HG03097 (cell line): Measurements from ENCODE around the gene RBL1.
"Not testable (repeated sequence)": the region's sequence is repeated elsewhere in the genome, so short reads cannot be mapped to it uniquely, and the experiment has no call there.

Source experiments
- ATAC-seq: cut with Tn5 transposase; IDR thresholded peaks from one replicate; pipeline ENCODE4 v1.9.1; 2021; ENCODE audit not compliant: unreplicated experiment, low FRiP score

The RBL1 gene

DNA sequence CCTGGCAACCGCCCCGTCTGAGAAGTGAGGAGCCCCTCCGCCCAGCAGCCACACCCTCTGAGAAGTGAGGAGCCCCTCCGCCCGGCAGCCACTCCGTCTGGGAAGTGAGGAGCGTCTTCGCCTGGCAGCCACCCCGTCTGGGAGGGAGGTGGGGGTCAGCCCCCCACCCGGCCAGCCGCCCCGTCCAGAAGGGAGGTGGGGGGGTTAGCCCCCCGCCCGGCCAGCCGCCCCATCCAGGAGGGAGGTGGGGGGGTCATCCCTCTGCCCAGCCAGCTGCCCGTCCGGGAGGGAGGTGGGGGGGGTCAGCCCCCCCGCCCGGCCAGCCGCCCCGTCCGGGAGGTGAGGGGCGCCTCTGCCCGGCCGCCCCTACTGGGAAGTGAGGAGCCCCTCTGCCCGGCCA is 95.6 kb downstream of the RBL1 start:
- ATAC-seq, result not testable (repeated sequence)

DNA sequence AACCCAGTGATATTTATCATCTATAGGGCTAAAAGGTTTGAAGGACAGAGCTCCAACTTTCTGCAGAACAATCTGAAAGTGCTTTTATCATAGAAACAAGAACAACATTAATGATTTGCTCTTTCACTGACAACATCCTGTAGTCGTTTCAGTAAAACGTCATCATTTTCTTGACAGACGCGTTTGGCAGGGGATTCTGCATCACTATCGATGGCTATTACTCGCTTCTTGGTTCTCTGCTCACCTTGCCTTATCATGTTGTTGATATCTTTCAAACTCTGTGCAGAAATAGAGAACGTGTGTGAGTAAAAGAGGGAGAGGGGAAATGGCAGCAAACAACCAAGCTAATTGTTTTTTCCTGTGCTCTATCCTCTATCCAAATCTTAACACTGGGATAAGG is 97.1 kb downstream of the RBL1 start:
- no peak for ATAC-seq

DNA sequence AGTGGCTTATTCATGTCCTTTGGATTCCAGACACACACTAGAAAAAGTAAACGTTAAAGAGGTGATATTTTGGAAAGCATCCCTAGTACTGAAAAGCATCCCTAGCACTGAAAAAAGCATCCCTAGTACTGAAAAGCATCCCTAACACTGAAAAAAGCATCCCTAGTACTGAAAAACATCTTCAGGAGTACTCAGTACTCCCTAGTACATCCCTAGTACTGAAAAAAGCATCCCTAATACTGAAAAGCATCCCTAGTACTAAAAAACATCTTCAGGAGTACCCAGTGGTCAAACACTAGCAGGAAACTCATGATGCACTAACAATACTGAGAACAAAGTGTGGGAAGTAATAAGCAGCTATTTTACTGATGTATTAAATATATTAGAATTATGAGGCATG is 98.7 kb downstream of the RBL1 start:
- no peak for ATAC-seq

DNA sequence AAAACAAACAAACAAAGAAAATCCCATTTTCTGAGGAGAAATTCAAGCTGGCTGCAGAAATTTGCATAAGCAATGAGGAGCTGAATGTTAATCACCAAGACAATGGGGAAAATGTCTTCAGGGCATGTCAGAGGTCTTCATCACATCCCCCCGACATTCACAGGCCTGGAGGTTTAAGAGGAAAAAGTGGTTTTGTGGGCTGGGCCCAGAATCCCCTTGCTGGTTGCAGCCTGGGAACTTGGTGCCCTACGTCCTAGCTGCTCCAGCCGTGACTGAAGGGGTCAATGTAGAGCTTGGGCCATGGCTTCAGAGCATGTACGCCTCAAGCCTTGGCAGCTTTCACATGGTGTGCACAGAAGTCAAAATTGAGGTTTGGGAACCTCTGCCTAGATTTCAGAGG is 101.6 kb downstream of the RBL1 start:
- ATAC-seq, result not testable (repeated sequence)

DNA sequence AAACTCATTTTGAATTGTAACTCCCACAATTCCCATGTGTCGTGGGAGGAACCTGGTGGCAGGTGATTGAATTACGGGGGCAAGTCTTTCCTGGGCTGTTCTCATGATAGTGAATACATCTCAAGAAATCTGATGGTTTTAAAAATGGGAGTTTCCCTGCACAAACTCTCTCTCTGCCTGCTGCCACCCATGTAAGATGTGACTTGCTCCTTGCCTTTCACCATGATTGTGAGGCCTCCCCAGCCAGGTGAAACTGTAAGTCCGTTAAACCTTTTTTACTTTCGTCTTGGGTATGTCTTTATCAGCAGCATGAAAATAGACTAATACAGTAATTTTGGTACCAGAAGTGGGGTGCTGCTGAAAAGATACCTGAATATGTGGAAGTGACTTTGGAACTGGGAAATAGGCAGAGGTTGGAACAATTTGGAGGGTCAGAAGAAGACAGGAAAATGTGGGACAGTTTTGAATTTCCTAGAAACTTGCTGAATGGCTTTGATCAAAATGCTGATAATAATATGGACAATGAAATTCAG is 102.9 kb downstream of the RBL1 start:
- no peak for ATAC-seq

DNA sequence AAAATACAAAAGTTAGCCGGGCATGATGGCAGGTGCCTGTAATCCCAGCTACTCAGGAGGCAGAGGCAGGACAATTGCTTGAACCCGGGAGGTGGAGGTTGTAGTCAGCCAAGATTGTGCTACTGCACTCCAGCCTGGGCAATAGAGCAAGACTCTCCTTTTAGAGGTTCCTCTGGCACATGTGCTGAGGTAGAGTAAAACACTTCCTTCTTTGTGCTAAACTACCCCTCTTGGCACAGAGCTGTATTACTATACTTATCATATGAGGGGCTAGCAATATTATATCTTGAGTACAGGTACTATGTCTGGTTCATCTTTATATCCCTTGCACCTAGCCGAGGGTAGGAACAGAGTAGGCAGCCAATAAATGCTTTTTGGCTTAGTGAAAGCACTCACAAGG is 104.1 kb downstream of the RBL1 start:
- no peak for ATAC-seq

DNA sequence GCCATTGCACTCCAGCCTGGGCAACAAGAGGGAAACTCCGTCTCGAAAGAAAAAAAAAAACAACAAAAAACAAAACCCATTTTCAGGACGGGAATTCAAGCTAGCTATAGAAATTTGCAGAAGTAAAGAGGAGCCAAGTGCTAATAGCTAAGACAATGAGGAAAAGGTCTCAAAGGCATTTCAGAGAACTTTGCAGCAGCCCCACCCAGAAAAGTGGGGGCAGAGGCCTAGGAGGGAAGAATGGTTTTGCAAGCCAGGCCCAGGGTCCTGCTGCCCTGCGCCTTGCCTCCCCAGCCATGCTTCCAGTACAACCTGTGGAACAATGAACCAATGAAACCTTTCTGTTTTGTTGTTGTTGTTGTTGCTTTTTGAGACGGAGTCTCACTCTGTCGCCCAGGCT is 106.0 kb downstream of the RBL1 start:
- no peak for ATAC-seq

DNA sequence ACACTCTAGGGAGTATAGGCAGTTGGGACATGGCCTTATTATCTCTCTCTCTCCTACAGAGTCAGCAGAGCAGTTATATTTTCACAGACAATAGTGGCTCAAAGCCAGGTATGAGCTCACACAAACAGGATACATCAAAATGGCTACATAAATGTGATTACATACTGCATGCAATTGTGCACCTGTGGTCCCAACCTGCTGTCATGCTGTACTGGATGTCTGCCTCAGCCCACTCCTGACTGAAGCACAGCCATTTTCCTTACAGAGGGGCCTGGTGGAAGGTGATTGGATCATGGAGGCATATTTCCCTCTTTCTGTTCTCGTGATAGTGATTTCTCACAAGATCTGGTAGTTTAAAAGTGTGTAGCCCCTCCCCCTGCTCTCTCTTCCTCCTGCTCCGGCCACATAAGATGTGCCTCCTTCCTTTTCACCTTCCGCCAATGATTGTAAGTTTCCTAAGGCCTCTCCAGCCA is 107.3 kb downstream of the RBL1 start:
- no peak for ATAC-seq

DNA sequence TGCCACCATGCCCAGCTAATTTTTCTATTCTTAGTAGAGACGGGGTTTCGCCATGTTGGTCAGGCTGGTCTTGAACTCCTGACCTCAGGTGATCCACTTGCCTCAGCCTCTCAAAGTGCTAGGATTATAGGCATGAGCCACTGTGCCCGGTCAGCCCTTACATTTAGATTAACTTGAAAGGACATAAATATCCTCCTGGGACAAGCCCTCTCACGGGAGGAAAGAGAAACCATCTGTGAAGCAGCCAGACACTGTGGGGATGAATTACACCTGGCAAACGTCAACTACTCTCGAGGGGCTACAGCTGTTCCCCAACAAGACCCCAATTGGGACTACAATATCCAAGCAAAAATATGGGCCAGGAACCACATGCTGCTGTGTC is 111.5 kb downstream of the RBL1 start:
- no peak for ATAC-seq

DNA sequence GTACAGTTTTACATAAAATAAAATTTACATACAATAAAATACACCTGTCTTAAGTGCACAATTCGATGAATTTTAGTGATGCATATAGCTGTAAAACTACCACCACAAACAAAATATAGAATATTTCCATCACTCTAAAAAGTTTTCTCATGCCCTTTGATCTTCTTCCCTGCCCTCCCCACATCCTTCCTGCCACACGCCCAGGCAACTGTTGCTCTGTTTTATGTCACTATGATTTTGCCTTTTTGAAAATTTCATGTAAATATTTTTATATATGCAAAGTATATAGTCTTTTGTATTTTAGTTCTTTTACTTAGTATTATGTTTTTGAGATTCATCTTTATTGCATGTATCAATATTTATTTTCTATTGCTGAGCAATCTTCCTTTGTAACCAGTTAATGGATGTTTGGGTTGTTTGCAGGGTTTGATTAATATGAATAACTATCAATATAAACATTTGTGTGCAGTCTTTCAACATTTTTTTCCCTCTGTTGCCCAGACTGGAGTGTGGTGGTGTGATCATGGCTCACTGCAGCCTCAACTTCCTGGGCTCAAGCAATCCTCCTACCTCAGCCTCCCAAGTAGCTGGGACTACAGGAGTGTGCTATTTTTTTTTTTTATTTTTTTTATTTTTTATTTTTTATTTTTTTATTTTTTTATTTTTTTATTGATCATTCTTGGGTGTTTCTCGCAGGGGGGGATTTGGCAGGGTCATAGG is 120.5 kb downstream of the RBL1 start:
- no peak for ATAC-seq

DNA sequence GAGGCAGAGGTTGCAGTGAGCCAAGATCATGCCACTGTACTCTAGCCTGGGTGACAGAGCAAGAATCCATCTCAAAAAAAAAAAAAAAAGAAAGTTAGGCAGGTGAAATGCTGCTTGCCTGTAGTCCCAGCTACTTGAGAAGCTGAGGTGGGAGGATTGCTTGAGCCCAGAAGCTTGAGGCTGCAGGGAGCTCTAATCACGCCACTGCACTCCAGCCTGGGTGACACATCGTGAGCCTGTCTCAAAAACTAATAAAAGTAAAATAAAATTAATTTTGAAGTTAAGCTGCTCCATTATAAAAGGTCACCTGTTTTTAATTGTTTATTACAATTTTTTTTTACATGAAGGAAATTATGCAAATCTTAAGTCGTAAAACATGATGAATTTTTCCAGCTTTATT is 121.1 kb downstream of the RBL1 start:
- ATAC-seq, result no peak

DNA sequence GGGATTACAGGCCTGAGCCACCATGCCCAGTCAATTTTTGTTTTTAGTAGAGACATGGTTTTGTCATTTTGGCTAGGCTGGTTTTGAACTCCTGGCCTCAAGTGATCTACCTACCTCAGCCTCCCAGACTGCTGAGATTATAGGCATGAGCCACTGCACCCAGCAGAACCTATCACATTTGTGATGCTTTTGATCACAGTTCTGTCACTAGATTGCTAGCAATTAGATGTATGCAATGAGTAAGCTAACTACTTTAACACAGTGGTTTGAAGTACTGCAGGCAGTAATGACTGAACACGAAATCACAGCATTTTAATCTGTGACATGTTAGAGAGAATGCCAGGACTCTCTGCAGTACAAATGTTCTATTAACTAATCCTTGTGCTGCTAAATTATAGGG is 124.7 kb downstream of the RBL1 start:
- ATAC-seq, result no peak

DNA sequence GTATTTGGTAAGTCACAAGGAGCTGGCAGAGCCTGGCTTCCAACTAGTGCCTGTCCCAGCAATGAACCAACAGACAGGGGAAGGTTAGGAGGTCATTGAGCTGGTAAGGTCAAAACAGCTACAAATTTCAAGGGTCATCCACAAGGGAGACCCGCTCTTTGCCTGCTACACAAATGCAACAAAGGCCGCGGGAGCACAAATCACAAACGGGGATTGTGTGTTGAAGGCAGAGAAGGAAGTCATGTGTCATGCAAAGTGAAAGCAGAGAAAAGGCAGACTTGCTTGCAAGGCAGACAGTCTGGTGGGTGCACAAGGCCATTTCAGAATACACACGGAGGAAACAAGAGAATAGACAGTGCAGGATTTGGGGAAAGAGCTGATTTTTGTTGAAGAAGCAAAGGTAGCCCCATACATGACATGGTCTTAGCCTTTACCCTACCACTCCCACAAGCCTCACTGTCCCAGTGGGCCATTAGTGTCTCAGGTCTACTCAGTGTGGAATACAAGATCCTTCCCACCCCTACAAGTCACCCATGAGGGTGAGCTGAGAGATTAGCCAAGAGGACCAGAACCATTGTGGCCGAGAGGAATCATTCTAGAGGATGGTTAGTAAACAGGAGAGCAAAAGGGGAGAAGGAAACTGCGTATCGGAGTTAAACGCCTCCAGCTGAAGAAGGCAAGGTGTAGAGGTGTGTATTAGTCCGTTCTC is 126.2 kb downstream of the RBL1 start:
- no peak for ATAC-seq

DNA sequence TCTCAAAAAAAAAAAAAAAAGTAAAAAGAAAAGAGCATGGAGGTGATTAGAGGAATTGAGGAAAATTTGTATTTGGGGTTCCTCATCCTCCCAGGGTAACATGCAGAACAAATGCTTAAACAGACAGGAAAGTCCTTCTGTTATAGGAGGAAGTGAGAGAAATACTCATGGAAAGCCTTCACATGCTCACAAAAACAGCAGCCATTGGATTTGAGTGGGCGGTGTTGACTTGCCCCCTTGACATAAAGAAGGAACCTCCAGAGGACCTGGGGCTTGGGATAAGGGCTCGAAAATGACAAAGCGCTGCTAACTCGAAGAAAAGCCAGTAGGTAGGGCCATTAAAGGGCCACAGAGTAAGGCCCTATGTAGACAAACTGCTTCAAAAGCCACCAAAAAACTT is 126.7 kb downstream of the RBL1 start:
- no peak for ATAC-seq

DNA sequence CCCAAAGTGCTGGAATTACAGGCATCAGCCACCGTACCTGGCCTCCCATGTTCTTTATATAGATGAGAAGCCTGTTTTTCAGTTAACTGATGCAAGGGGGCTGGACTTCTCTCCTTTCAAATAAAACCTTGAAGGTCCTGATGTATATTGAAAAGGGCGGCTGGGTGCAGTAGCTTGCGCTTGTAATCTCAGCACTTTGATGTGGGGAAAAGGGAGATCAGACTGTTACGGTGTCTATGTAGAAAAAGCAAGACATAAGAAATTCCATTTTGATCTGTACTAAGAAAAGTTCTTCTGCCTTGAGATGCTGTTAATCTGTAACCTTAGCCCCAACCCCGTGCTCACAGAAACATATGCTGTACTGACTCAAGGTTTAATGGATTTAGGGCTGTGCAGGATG is 128.2 kb downstream of the RBL1 start:
- no peak for ATAC-seq

DNA sequence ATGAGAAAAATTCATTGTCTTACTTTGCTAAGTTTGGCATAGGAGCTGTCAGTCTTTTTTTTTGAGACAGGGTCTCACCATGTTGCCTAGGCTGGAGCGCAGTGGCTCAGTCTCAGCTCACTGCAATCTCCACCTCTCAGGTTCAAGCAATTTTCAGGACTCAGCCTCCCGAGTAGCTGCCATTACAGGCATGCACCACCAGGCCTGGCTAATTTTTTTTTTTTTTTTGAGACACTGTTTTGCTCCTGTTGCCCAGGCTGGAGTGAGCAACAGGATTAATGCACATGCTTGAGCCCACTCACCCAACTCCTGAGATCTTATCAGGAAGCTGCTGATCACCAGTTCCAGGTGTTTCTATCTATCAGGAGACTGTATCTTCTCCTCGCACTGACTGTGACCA is 128.8 kb downstream of the RBL1 start:
- not testable (repeated sequence) for ATAC-seq

DNA sequence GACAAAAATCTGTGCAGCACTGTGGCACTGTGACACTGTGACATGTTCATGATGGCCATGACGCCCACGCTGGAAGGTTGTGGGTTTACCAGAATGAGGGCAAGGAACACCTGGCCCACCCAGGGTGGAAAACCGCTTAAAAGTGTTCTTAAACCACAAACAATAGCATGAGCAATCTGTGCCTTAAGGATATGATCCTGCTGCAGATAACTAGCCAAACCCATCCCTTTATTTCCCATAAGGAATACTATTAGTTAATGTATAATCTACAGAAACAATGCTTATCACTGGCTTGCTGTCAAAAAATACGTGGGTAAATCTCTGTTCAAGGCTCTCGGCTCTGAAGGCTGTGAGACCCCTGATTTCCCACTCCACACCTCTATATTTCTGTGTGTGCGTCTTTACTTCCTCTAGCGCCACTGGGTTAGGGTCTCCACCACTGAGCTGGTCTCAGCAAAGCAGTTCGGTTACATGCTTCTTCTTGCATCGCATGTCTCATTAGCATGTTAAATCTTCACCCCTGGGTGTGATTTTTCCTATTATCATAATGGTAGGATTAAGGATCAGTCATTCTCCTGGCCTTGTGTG is 133.3 kb downstream of the RBL1 start:
- not testable (repeated sequence) for ATAC-seq

DNA sequence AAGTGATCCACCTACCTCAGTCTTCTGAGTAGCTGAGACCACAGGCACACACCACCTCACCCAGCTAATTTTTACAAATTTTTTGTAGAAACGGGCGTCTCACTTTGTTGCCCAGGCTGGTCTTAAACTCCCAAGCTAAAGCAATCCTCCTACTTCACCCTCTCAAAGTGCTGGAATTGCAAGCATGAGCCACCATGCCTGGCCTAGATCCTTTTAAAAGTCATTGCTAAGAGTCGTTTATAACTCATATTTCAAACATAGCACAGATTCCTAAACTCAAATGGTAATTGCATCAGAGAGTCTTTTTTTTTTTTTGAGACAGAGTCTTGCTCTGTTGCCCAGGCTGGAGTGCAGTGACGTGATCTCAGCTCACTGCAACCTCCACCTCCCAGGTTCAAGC is 136.6 kb downstream of the RBL1 start:
- ATAC-seq, result no peak

DNA sequence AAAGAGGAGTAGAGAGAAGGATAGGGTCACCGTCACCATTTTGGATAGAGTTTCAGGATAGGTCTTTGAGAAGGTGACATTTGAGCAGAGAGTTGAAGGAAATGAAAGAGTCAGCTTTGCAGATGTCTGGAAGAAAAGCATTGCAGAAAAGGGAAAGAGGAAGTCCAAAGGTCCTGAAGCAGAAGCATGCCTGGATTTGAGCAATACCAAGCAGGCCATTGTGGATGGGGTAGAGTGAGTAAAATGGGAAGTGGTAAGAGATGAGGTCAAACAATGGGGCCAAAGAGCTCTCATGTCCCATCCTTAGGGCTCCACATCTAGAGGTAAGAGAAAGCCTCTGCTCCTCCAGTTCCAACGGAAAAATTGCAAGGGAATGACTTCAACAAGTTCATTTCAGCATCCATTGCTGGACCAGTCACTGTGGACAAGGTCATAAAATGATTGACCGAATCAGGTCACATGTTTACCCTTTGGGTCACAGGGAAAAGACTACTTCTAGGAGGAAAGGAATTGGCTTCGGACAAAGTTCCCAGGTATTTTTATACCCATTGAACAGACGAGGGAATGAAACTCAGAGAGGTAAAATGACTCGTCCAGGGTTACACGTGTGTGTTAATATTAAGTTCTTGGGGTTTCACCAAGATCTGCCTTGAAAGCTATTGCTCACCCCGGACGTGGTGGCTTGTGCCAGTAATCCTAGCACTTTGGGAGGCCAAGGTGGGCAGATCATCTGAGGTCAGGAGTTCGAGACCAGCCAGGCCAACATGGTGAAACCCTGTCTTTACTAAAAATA is 137.7 kb downstream of the RBL1 start:
- no peak for ATAC-seq

DNA sequence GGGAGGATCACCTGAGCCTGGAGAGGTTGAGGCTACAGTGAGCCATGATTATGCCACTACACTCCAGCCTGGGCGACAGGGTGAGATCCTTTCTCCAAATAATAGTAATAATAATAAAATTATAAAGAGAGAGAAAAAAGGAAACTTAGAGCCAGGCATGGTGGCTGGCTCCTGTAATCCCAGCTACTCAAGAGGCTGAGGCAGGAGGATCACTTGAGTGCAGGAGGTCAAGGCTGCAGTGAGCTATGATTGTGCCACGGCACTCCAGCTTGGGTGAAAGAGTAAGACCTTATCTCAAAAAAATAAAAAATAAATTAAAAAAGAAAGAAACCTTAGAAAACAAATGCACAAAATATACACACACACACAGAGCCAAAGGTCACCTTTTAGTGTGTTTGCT is 139.1 kb downstream of the RBL1 start:
- ATAC-seq, result no peak

DNA sequence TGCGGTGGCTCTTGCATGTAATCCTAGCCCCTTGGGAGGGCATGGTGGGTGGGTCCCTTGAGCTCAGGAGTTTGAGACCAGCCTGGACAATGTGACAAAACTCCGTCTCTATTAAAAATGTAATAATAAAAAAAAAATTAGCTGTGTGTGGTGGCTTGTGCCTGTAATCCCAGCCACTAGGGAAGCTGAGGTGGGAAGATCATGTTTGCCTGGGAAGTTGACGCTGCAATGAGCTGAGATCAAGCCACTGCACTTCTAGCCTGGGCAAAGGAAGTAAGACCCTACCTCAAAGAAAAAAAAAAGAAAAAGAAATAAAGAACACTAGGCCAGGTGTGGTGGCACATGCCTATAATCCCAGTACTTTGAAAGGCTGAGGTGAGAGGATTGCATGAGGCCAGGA is 139.8 kb downstream of the RBL1 start:
- ATAC-seq, result no peak
